22Rv1 (cell line): Measurements from ENCODE around the gene PRXL2B.

Experiments
- H3K27ac ChIP-seq: fragments of 450-650 bp; 2 replicates; pipeline ENCODE4 v1.5.1; 2017
- CTCF ChIP-seq: fragments of 450-650 bp; IDR thresholded peaks from 2 replicates; pipeline ENCODE4 v1.5.1; 2017; ENCODE audit warnings: mild to moderate bottlenecking
- ZFX ChIP-seq: fragments of 450-650 bp; IDR thresholded peaks from 2 replicates; pipeline ENCODE4 v1.6.1; 2017; ENCODE audit warnings: antibody characterized with exemption, borderline replicate concordance

The PRXL2B gene

GRCh38 chr1:2558420-2558819 is 28.2 kb upstream of the PRXL2B start:
- TF ChIP-seq CTCF: no peak
- no peak for TF ChIP-seq ZFX
- H3K27ac ChIP-seq: no peak overlapping the region

GRCh38 chr1:2558861-2559260 is 27.7 kb upstream of the PRXL2B start:
- TF ChIP-seq CTCF: no peak
- TF ChIP-seq ZFX: no peak
- no peak overlapping the region for H3K27ac ChIP-seq

- H3K27ac ChIP-seq: no peak overlapping the region
- TF ChIP-seq CTCF (no peak), ZFX (no peak)
Measured at GRCh38 chr1:2559509-2560298, 26.9 kb upstream of the PRXL2B start.

- no peak overlapping the region for H3K27ac ChIP-seq
- TF ChIP-seq CTCF (no peak), ZFX (no peak)
Measured at GRCh38 chr1:2560299-2561073, 26.1 kb upstream of the PRXL2B start.

- H3K27ac ChIP-seq: no peak overlapping the region
- TF ChIP-seq CTCF (no peak), ZFX (no peak)
Measured at GRCh38 chr1:2561446-2561845, 25.1 kb upstream of the PRXL2B start.

GRCh38 chr1:2561898-2562895 is 24.4 kb upstream of the PRXL2B start:
- TF ChIP-seq ZFX: no peak
- TF ChIP-seq CTCF: peak; percentile 47
- no peak overlapping the region for H3K27ac ChIP-seq
